ENCODE measurements around the gene NR3C1. TPM values are rescaled to one million over a fixed set of nuclear protein-coding genes. Genes with fewer than 3 reads are reported as not detected.

The NR3C1 gene
- total RNA-seq: 68.3 and 91.2 TPM in 2 replicates

DNA sequence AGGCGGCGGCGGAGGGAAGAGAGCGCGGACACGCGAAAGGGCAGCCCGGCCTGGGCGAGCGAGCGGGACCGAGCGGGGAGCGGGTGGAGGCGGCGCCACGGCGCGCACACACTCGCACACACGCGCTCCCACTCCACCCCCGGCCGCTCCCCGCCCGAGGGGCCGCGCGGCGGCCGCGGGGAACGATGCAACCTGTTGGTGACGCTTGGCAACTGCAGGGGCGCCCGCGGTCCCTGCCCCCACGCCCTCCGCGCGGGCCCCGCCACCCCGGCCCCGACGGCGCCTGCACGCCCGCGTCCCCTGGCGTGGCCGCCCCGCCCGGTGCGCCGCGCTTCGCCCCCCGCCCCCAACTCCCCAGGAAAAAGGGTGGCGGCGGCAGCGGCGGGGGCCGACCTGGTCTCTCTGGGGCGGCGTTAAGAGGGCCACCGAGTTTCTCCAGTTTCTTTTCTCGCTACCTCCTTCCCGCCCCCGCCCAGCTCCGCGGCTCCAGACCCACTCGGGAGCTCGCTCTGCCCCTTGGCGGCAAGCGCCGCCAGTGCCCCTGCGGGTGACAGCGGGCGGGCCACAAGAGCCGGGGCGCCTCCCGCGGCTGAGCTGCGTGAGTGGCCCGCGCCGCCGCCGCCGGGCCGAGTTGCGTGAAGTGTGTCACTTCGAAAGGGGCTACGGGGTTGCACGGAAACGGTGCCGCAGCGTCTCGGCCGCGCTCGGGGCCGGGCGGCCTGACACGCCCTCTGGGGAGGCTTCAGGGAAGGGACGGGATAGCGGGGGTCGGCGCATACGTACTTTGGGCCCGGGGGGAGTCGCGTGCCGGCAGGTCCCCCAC is at the start of gene NR3C1:
Gene NR3C1 (minus strand): TSS at position 94 of the 823 bp plus-strand sequence. CDS start 2,847 bp downstream, outside the sequence.

Measured in smooth muscle cell of bladder (primary cell).